ENCODE data around the gene DACT2. TPM values are rescaled to one million over a fixed set of nuclear protein-coding genes. Genes with fewer than 3 reads are reported as not detected.

The DACT2 gene
- total and polyA plus RNA-seq, 9 of the 15 experiments (the other 6 are each of a cell fraction or from before 2014, with no cell fraction given) = not detected

- TF ChIP-seq ZBTB40 (IDR thresholded peaks at IDR 0.05) (no peak), ZBTB40 (CRISPR knock-in tag; IDR thresholded peaks at IDR 0.05) (no peak)
Observed at GRCh38 chr6:168282985-168283685, 36.4 kb downstream of the DACT2 start (continued).
